ENCODE measurements around the gene GCC2.

GRCh38 chr2:108444941-108445840, 3.8 kb upstream of the GCC2 start:
- TF ChIP-seq CTCF (IDR thresholded peaks at IDR 0.05; ENCODE audit: low read depth, low read length) (no peak), EZH2phosphoT487 (IDR thresholded peaks at IDR 0.05; ENCODE audit: low read depth) (no peak)

All from OCI-LY3 (cell line).